ENCODE measurements around the gene RPS6KA6.
A peak's percentile ranks its signal among the peaks of the same experiment; 100 is the strongest.

RPS6KA6 gene

DNA sequence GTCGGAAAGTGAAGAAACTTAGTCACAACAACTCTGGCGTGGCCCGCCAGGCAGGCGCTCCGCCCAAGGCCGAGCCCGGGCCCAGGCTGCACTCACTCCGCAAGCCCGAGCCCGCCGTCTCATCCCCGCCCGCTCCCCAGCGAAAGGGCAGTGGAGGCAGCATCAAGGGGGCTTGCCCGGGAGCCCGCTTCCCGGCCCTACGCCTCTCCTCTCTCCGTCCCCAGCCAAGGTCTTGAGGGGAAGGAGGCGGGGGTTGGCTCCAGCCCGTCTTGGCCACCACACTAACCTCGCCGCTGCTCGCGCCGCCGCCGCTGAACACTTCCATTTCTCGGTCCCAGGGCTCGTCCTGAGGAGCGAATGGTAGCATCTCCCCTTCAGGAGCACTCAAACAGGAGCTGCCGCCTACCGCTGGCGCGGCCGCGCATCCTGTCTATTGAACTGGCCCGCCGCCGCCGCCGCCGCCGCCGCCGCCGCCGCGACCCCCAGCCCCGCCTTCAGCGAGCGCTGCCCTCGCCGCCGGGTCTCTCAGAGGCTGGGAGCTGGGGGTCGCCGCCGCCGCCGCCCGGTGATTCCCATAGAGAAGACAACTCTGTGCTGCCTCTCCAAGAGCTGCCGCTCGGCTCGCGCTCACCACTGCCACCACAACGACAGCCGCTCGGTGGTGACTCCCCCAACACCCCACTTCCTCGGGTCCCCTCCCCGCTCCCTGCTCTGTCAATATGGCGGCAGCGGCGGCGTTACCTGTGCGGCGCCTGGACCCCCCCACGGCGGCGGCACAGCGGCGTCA lies at the start of gene RPS6KA6:
TSS of gene RPS6KA6 (minus strand) at position 667 of the 787 bp plus-strand sequence. CDS start at position 367, 300 bp downstream.
- peak in 8 of 14 donors; percentile 0 to 50 (median 9) for DNase-seq

GRCh38 chrX:84224741-84225140 lies 36.7 kb upstream of the RPS6KA6 start:
- no peak for DNase-seq

- no peak for DNase-seq
Measured at GRCh38 chrX:84223261-84223660, 35.3 kb upstream of the RPS6KA6 start.

- no peak for DNase-seq
Measured at GRCh38 chrX:84221181-84221580, 33.2 kb upstream of the RPS6KA6 start.

GRCh38 chrX:84219551-84219950 lies 31.6 kb upstream of the RPS6KA6 start:
- DNase-seq: no peak

- DNase-seq: no peak
Measured at GRCh38 chrX:84218726-84219125, 30.7 kb upstream of the RPS6KA6 start.

GRCh38 chrX:84216881-84217280 lies 28.9 kb upstream of the RPS6KA6 start:
- no peak for DNase-seq

- peak in 2 of 14 donors; percentile 0 to 58 for DNase-seq
Measured at GRCh38 chrX:84216406-84216805, 28.4 kb upstream of the RPS6KA6 start.

- DNase-seq: no peak
Measured at GRCh38 chrX:84205276-84205675, 17.3 kb upstream of the RPS6KA6 start.

GRCh38 chrX:84199688-84200087 lies 11.7 kb upstream of the RPS6KA6 start:
- DNase-seq: no peak

DNA sequence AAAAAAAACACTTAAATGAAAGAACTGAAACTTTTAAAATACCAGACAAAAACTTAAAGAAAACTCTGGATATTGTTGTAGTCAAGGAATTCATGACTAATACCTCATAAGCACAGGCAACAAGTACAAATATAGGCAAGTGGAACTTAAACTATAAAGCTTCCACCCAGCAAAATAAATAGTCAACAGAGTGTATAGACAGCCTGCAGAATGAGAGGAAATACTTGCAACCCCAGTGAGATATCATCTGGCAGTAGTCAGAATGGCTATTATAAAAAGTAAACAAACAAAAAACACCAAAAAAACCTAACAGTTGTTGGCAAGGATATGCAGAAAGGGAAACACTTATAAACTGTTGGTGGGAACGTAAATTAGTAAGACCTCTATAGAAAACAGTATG lies 9.6 kb upstream of the RPS6KA6 start:
- no peak for DNase-seq

DNA sequence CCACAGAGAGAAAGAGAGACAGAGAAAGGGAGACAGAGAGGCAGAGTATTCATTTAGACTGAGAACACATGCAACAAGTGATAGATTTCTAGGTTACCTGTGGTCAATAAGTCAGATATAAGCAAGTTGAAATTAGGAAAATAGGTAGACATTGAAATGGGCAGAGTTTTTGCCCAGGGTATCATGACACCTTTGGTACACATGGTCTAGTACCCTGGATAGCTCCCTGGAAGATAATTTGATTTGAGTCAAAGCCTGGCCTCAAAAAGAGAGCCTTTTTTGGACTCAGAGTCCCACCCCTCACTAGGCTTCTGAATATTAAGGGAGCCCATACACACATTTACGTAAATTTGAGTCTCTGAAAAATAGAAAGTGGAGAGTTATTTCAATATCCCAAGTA lies 4.0 kb upstream of the RPS6KA6 start:
- no peak for DNase-seq

- DNase-seq: no peak
Measured at GRCh38 chrX:84189125-84189524, 1.1 kb upstream of the RPS6KA6 start.

GRCh38 chrX:84188320-84188834 lies 378 bp upstream of the RPS6KA6 start:
- peak in 9 of 14 donors; percentile 1 to 62 (median 9) for DNase-seq

- peak in 1 of 14 donors; percentile 38 for DNase-seq
Measured at GRCh38 chrX:84186603-84187532, 1.1 kb downstream of the RPS6KA6 start.

DNA sequence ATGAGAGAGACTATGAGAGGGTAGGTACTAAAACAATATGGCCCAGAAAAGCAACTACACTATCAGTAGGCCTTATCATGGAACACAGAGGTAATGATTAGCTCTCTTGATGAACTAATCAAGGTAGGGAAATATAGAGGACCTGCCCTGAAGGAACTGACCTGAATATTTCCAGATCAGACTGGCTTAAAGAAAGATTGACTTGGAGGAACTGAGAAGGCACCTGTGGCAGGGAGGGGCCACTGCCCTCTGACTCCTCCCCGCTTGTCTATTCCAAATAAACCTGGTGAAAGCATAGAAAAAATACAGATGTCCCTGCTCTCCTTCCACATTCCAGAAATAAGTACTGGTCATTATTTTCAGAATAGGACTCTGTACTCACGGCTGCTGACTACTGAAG lies 5.5 kb downstream of the RPS6KA6 start:
- no peak for DNase-seq

DNA sequence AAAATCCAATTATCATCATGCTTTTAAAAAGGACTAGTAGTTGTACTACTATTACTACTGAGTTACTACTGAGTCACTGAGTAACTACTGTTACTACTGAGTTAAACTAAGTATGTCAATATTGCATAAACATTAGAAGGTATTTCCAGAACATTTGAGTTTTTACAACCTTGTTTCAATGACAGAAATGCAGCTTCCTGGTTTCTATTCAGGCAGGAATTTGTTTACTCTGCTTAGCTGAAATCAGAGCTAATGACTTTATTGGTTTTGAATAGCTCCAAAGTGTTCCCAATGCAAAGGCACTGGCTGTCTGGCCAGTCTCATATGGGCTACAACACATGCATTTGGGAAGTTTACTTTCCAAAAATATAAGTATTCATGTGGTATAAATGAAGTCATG lies 12.0 kb downstream of the RPS6KA6 start:
- no peak for DNase-seq

DNA sequence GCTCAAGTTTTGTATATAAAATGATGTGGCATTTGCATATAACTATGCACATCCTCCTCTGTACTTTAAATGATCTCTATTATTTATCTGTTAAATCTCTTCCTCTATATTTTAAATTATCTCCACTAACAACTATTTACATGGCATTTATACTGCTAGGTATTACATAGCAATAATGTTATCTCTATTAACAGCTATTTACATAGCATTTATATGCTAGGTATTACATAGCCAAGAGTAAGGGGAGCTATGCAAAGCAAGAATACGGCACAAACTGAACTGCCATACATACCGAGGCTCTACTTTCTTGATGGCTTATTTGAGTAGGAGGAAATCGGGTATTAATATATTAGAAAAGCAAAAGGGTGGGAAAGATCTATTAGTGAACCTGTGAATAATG lies 12.7 kb downstream of the RPS6KA6 start:
- DNase-seq: no peak

GRCh38 chrX:84174348-84174747 lies 13.7 kb downstream of the RPS6KA6 start:
- no peak for DNase-seq

DNA sequence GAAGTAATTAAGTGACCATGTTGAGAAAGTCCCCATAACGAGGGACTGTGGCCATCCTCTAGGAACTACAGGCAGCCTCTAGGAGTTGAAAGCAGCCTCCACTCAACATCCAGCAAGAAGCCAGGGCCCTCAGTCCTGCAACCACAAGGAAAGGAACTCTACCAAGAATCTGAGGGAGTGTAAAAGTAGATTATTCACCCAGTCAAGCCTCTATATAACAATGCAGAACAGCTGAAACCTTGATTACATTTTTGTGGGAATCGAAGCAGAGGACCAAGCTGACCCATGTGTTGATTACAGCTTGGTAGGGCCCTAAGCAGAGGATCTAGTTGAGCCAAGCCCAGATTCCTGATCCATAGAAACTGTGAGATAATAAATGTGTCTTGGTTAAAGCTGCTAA lies 17.1 kb downstream of the RPS6KA6 start:
- no peak for DNase-seq

GRCh38 chrX:84168574-84168973 lies 19.4 kb downstream of the RPS6KA6 start:
- no peak for DNase-seq

DNA sequence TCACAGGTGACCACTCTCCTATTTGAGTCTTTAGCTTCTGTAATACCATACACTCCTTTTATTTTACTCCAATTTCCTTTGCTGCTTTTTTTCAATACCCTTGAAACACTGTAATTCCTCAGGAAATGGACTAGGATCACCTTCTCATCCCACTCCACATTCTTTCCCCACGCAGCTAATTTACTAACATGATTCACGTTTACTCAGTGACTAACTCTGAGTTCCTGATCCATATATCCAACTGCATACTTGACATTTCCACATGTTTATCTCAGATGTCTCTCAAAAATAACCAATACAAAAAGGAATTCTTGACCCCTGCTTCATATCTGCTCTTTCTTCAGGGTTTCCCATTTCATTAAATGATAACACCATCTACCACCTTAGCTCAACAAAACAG lies 19.9 kb downstream of the RPS6KA6 start:
- DNase-seq: no peak

DNA sequence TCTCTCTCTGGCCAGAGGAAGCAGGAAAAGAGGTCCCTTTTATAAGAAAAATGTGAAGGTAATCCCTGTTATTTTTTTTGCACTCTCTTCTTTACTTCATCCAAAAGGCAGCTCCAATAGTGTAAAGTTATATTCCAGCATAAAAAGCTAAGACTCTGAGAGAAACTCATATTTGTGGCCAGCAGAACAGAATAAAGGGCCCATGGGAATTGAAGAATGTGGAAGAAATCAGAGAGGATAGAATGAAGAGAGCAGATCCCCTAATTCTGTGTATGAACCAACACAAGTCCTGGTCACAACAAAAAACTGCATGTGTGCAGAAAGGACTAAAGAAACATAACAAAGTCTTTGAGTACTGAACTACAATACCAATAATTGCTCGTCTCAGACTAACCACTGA lies 22.3 kb downstream of the RPS6KA6 start:
- no peak for DNase-seq
